GM21717 (cell line): ENCODE data around the gene DAGLA.

Experiments used
- ATAC-seq: cut with Tn5 transposase; IDR thresholded peaks from one replicate; pipeline ENCODE4 v1.9.1; 2021; ENCODE audit warnings: mild to moderate bottlenecking, moderate library complexity; ENCODE audit not compliant: unreplicated experiment

The DAGLA gene

GRCh38 chr11:61728066-61728939, 48.1 kb downstream of the DAGLA start:
- ATAC-seq = no peak

- ATAC-seq = no peak
Measured at GRCh38 chr11:61728940-61729219, 48.7 kb downstream of the DAGLA start.

GRCh38 chr11:61730240-61730994, 50.2 kb downstream of the DAGLA start:
- no peak for ATAC-seq

- no peak for ATAC-seq
Measured at GRCh38 chr11:61731211-61731951, 51.2 kb downstream of the DAGLA start.

- ATAC-seq = no peak
Measured at GRCh38 chr11:61731952-61732675, 51.9 kb downstream of the DAGLA start.

- ATAC-seq = no peak
Measured at GRCh38 chr11:61732705-61733104, 52.5 kb downstream of the DAGLA start.

- ATAC-seq = peak; percentile 61
Measured at GRCh38 chr11:61733120-61733978, 53.2 kb downstream of the DAGLA start.

GRCh38 chr11:61734767-61735166, 54.6 kb downstream of the DAGLA start:
- no peak for ATAC-seq

GRCh38 chr11:61735391-61735790, 55.2 kb downstream of the DAGLA start:
- ATAC-seq = no peak

- no peak for ATAC-seq
Measured at GRCh38 chr11:61736310-61736709, 56.1 kb downstream of the DAGLA start.

GRCh38 chr11:61737131-61737530, 56.9 kb downstream of the DAGLA start:
- no peak for ATAC-seq

- no peak for ATAC-seq
Measured at GRCh38 chr11:61737636-61738386, 57.6 kb downstream of the DAGLA start.

GRCh38 chr11:61738776-61739175, 58.6 kb downstream of the DAGLA start:
- no peak for ATAC-seq

- no peak for ATAC-seq
Measured at GRCh38 chr11:61739413-61739812, 59.2 kb downstream of the DAGLA start.

- no peak for ATAC-seq
Measured at GRCh38 chr11:61739966-61740365, 59.8 kb downstream of the DAGLA start.

GRCh38 chr11:61742391-61742790, 62.2 kb downstream of the DAGLA start:
- no peak for ATAC-seq

GRCh38 chr11:61743486-61744095, 63.4 kb downstream of the DAGLA start:
- no peak for ATAC-seq

GRCh38 chr11:61744181-61744580, 64.0 kb downstream of the DAGLA start:
- no peak for ATAC-seq

GRCh38 chr11:61744609-61745156, 64.5 kb downstream of the DAGLA start:
- no peak for ATAC-seq
